ENCODE results near the gene RFXANK.
A peak's percentile ranks its signal among the peaks of the same experiment; 100 is the strongest.

RFXANK gene

DNA sequence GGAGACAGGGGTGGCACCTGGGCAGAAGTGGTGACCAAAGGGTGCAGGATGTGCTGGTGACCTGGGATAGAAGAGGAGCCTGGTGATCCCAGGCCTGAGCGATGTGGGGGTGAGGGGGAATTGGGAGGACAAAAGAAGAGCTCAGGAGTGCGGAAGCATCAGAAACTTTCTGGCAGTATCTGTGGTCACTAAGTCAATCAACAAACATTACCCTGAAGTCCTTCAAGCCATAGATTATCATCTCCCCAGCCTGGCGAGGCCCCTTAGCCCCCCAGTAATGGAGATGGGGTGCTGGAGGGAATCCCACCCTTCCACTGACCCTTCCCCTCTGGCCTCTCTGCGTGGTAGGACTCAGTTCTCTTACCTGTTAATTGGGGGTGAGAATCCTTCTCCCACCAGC lies 32.5 kb upstream of the RFXANK start (continued):
- no peak for TF ChIP-seq HOXA7 (CRISPR knock-in tag; IDR thresholded peaks at IDR 0.05; ENCODE audit: borderline replicate concordance)
- TF ChIP-seq, protein P1, sequence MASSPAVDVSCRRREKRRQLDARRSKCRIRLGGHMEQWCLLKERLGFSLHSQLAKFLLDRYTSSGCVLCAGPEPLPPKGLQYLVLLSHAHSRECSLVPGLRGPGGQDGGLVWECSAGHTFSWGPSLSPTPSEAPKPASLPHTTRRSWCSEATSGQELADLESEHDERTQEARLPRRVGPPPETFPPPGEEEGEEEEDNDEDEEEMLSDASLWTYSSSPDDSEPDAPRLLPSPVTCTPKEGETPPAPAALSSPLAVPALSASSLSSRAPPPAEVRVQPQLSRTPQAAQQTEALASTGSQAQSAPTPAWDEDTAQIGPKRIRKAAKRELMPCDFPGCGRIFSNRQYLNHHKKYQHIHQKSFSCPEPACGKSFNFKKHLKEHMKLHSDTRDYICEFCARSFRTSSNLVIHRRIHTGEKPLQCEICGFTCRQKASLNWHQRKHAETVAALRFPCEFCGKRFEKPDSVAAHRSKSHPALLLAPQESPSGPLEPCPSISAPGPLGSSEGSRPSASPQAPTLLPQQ (tag by site-specific recombination; IDR thresholded peaks at IDR 0.05): no peak
- no peak for TF ChIP-seq ZXDB (tag by site-specific recombination; IDR thresholded peaks at IDR 0.05)
- TF ChIP-seq, protein P2, sequence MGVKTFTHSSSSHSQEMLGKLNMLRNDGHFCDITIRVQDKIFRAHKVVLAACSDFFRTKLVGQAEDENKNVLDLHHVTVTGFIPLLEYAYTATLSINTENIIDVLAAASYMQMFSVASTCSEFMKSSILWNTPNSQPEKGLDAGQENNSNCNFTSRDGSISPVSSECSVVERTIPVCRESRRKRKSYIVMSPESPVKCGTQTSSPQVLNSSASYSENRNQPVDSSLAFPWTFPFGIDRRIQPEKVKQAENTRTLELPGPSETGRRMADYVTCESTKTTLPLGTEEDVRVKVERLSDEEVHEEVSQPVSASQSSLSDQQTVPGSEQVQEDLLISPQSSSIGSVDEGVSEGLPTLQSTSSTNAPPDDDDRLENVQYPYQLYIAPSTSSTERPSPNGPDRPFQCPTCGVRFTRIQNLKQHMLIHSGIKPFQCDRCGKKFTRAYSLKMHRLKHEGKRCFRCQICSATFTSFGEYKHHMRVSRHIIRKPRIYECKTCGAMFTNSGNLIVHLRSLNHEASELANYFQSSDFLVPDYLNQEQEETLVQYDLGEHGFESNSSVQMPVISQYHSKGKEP (tag by site-specific recombination; IDR thresholded peaks at IDR 0.05): no peak
- TF ChIP-seq ZNF510 (tag by site-specific recombination; IDR thresholded peaks at IDR 0.05; ENCODE audit: insufficient replicate concordance): no peak
- no peak for TF ChIP-seq OVOL3 (tag by site-specific recombination; IDR thresholded peaks at IDR 0.05)
- no peak for TF ChIP-seq ZNF140 (tag by site-specific recombination; IDR thresholded peaks at IDR 0.05)

DNA sequence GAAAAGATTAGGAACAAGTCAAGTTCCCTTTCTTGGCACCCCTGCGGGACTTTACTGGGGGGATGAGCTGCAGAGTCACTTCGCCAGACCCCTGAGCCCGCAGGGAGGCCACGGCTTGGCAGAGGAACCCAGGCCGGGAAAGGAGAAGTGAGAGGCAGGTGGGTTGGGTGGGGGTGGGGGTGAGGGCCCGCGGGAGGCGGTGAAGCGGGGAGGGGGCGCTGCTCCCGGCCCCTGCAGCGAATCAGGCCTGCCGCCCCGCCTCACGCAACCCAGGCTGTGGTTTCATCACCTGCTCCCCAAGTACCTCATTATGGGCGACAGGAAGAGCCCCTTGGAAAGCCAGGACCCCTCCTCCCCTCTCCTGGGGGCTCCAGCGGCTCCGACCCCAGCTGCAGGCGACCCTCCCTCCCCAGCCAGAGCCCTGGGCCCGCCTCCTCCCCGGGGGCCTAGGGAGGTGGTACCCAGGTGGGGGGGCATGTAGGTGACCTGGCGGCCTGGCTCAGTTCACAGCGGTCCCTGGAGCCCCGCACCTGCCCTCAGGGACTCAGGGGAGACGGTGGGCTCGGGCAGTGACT lies 31.5 kb upstream of the RFXANK start:
- POLR2A ChIA-PET: no interaction called here
- CTCF ChIA-PET: interaction anchor here (2.1 to 6.3 kb wide), 2 partner anchors 13 to 14 kb away, joined by 8 to 47 read pairs; no protein-coding TSS in a partner anchor

DNA sequence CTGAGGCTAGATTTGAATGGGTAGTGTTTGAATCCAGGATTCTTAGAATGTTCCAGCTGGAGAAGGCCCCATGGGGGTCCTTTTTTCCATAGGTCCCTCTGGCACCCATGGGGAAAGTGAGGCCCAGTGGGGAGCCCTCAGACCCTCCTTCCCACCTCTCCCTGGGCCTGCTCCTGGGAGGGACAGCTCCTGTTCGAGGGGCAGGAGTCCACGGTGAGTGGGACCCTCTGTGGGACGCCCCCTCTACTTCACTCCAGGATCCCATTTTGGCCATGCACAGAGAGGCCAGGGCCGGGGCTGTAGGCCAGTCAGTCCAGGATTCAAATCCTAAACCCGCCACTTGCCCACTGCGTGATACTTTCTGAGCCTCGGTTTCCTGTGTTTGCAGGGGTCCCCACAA lies 29.6 kb upstream of the RFXANK start:
- ChIA-PET CTCF (interaction anchor here (2.1 kb wide), 1 partner anchor 12 kb away, joined by 8 read pairs; no protein-coding TSS in a partner anchor), POLR2A (no interaction called here)
- H3K36me3 ChIP-seq (ENCODE audit: control insufficient read depth in 2 of 2, insufficient read depth in 1 of 2, low read length in 2 of 2): no peaks in the 10 kb centered on the region
- H3K4me1 ChIP-seq (ENCODE audit: control insufficient read depth, insufficient read depth, low read length): no peaks in the 10 kb centered on the region
- H3K4me3 ChIP-seq (ENCODE audit: low read depth, low read length): no peak overlapping the region
- TF ChIP-seq WT1 (tag by site-specific recombination; IDR thresholded peaks at IDR 0.05) (no peak), ZNF660 (tag by site-specific recombination; IDR thresholded peaks at IDR 0.05) (no peak), ZNF433 (tag by site-specific recombination; IDR thresholded peaks at IDR 0.05; ENCODE audit: low read depth) (no peak), ZNF623 (tag by site-specific recombination; IDR thresholded peaks at IDR 0.05) (no peak)
- TF ChIP-seq, protein P3, sequence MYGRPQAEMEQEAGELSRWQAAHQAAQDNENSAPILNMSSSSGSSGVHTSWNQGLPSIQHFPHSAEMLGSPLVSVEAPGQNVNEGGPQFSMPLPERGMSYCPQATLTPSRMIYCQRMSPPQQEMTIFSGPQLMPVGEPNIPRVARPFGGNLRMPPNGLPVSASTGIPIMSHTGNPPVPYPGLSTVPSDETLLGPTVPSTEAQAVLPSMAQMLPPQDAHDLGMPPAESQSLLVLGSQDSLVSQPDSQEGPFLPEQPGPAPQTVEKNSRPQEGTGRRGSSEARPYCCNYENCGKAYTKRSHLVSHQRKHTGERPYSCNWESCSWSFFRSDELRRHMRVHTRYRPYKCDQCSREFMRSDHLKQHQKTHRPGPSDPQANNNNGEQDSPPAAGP (tag by site-specific recombination; IDR thresholded peaks at IDR 0.05): no peak
- TF ChIP-seq, protein P4, sequence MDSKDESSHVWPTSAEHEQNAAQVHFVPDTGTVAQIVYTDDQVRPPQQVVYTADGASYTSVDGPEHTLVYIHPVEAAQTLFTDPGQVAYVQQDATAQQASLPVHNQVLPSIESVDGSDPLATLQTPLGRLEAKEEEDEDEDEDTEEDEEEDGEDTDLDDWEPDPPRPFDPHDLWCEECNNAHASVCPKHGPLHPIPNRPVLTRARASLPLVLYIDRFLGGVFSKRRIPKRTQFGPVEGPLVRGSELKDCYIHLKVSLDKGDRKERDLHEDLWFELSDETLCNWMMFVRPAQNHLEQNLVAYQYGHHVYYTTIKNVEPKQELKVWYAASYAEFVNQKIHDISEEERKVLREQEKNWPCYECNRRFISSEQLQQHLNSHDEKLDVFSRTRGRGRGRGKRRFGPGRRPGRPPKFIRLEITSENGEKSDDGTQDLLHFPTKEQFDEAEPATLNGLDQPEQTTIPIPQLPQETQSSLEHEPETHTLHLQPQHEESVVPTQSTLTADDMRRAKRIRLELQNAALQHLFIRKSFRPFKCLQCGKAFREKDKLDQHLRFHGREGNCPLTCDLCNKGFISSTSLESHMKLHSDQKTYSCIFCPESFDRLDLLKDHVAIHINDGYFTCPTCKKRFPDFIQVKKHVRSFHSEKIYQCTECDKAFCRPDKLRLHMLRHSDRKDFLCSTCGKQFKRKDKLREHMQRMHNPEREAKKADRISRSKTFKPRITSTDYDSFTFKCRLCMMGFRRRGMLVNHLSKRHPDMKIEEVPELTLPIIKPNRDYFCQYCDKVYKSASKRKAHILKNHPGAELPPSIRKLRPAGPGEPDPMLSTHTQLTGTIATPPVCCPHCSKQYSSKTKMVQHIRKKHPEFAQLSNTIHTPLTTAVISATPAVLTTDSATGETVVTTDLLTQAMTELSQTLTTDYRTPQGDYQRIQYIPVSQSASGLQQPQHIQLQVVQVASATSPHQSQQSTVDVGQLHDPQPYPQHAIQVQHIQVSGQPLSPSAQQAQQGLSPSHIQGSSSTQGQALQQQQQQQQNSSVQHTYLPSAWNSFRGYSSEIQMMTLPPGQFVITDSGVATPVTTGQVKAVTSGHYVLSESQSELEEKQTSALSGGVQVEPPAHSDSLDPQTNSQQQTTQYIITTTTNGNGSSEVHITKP (tag by site-specific recombination; IDR thresholded peaks at IDR 0.05): peak; percentile 71
- TF ChIP-seq, protein P5, sequence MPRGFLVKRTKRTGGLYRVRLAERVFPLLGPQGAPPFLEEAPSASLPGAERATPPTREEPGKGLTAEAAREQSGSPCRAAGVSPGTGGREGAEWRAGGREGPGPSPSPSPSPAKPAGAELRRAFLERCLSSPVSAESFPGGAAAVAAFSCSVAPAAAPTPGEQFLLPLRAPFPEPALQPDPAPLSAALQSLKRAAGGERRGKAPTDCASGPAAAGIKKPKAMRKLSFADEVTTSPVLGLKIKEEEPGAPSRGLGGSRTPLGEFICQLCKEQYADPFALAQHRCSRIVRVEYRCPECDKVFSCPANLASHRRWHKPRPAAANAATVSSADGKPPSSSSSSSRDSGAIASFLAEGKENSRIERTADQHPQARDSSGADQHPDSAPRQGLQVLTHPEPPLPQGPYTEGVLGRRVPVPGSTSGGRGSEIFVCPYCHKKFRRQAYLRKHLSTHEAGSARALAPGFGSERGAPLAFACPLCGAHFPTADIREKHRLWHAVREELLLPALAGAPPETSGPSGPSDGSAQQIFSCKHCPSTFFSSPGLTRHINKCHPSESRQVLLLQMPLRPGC (tag by site-specific recombination; IDR thresholded peaks at IDR 0.05): no peak
- TF ChIP-seq, protein P6, sequence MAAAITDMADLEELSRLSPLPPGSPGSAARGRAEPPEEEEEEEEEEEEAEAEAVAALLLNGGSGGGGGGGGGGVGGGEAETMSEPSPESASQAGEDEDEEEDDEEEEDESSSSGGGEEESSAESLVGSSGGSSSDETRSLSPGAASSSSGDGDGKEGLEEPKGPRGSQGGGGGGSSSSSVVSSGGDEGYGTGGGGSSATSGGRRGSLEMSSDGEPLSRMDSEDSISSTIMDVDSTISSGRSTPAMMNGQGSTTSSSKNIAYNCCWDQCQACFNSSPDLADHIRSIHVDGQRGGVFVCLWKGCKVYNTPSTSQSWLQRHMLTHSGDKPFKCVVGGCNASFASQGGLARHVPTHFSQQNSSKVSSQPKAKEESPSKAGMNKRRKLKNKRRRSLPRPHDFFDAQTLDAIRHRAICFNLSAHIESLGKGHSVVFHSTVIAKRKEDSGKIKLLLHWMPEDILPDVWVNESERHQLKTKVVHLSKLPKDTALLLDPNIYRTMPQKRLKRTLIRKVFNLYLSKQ (tag by site-specific recombination; IDR thresholded peaks at IDR 0.05; ENCODE audit: borderline replicate concordance): no peak
- no peak overlapping the region for H3K27ac ChIP-seq (ENCODE audit: extremely low read depth, low read depth, low read length)
- no peaks in the 10 kb centered on the region for H3K9me3 ChIP-seq (ENCODE audit: control insufficient read depth, insufficient read depth, low read depth, low read length)

More for the DNA sequence above, 31.5 kb upstream of the RFXANK start:
- no peak overlapping the region for H3K27ac ChIP-seq (ENCODE audit: extremely low read depth, low read depth, low read length)
- TF ChIP-seq, protein P7, sequence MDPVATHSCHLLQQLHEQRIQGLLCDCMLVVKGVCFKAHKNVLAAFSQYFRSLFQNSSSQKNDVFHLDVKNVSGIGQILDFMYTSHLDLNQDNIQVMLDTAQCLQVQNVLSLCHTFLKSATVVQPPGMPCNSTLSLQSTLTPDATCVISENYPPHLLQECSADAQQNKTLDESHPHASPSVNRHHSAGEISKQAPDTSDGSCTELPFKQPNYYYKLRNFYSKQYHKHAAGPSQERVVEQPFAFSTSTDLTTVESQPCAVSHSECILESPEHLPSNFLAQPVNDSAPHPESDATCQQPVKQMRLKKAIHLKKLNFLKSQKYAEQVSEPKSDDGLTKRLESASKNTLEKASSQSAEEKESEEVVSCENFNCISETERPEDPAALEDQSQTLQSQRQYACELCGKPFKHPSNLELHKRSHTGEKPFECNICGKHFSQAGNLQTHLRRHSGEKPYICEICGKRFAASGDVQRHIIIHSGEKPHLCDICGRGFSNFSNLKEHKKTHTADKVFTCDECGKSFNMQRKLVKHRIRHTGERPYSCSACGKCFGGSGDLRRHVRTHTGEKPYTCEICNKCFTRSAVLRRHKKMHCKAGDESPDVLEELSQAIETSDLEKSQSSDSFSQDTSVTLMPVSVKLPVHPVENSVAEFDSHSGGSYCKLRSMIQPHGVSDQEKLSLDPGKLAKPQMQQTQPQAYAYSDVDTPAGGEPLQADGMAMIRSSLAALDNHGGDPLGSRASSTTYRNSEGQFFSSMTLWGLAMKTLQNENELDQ (tag by site-specific recombination; IDR thresholded peaks at IDR 0.05; ENCODE audit: low read depth): no peak
- TF ChIP-seq ZNF76 (tag by site-specific recombination; IDR thresholded peaks at IDR 0.05; ENCODE audit: borderline replicate concordance, low read depth): no peak
- no peak for TF ChIP-seq ZNF214 (tag by site-specific recombination; IDR thresholded peaks at IDR 0.05; ENCODE audit: borderline replicate concordance)
- TF ChIP-seq IKZF3 (tag by site-specific recombination; IDR thresholded peaks at IDR 0.05): no peak
- no peak for TF ChIP-seq ZBTB21 (tag by site-specific recombination; IDR thresholded peaks at IDR 0.05)
- TF ChIP-seq YY2 (tag by site-specific recombination; IDR thresholded peaks at IDR 0.05): no peak
- no peaks in the 10 kb centered on the region for H3K4me1 ChIP-seq (ENCODE audit: control insufficient read depth, insufficient read depth, low read length)
- H3K4me3 ChIP-seq (ENCODE audit: low read depth, low read length): no peak overlapping the region
- no peaks in the 10 kb centered on the region for H3K9me3 ChIP-seq (ENCODE audit: control insufficient read depth, insufficient read depth, low read depth, low read length)
- no peaks in the 10 kb centered on the region for H3K36me3 ChIP-seq (ENCODE audit: control insufficient read depth in 2 of 2, insufficient read depth in 1 of 2, low read length in 2 of 2)

Data from HEK293 (cell line).